Thyroid gland (tissue), 4 donors: ENCODE measurements around the gene SIAH3.

Experiments
- CTCF ChIP-seq, 6 experiments: fragments of 200-600 bp in 3 of 6; fragments of 450-650 bp in 3 of 6; sonication (generic) in 3 of 6; IDR thresholded peaks; one replicate each; pipeline ENCODE4 v1.5.1; 2016 to 2019; ENCODE audit warnings: antibody characterized with exemption in 6 of 6, mild to moderate bottlenecking in 2 of 6, inconsistent platforms in 1 of 6, moderate library complexity in 1 of 6
- POLR2A ChIP-seq, 2 donors: fragments of 450-650 bp; IDR thresholded peaks; one replicate each; pipeline ENCODE4 v1.6.1; 2017; ENCODE audit warnings: antibody characterized with exemption in 2 of 2, mild to moderate bottlenecking in 2 of 2, moderate library complexity in 1 of 2

GRCh38 chr13:45812695-45813372 lies 38.7 kb downstream of the SIAH3 start:
- no peak for TF ChIP-seq CTCF (IDR thresholded peaks at IDR 0.05)
- no peak for TF ChIP-seq POLR2A (IDR thresholded peaks at IDR 0.05)
